ENCODE measurements around the gene SWSAP1.

- TF ChIP-seq FOXP2 (optimal IDR thresholded peaks at IDR 0.05; ENCODE audit: borderline replicate concordance, extremely low read depth, extremely low read length, insufficient read depth) = no peak
- TF ChIP-seq POLR2AphosphoS5 (IDR thresholded peaks at IDR 0.05; ENCODE audit: low read depth, low read length) = no peak
- TF ChIP-seq REST (IDR thresholded peaks at IDR 0.05; ENCODE audit: insufficient read depth in 1 of 2, low read depth in 2 of 2, low read length in 2 of 2) = no peak
Observed at GRCh38 chr19:11364935-11365334, 9.5 kb upstream of the SWSAP1 start.

All from PFSK-1 (cell line).